Choroid plexus epithelial cell (primary cell): ENCODE data around the gene CLSTN2.

Experiments used
- DNase-seq: peaks from one replicate; pipeline ENCODE4 v3.0.0-alpha.2; 2010; ENCODE audit warnings: low read depth
- H3K4me3 ChIP-seq: 2 replicates; pipeline ENCODE4 v1.5.1; 2011; ENCODE audit warnings: low read depth, mild to moderate bottlenecking, control low read depth, low read length, moderate library complexity
- CTCF ChIP-seq: conservative IDR thresholded peaks from 2 replicates; pipeline ENCODE4 v1.5.1; 2011; ENCODE audit warnings: low read depth, mild to moderate bottlenecking, control low read depth, inconsistent platforms, low read length, moderate library complexity

CLSTN2 gene

GRCh38 chr3:140019946-140020345 lies 85.0 kb downstream of the CLSTN2 start:
- TF ChIP-seq CTCF: no peak
- H3K4me3 ChIP-seq: no peak overlapping the region
- DNase-seq: no peak

- TF ChIP-seq CTCF: no peak
- no peak overlapping the region for H3K4me3 ChIP-seq
- DNase-seq: no peak
Measured at GRCh38 chr3:140020541-140020940, 85.6 kb downstream of the CLSTN2 start.

- TF ChIP-seq CTCF: no peak
- no peak for DNase-seq
- no peak overlapping the region for H3K4me3 ChIP-seq
Measured at GRCh38 chr3:140021269-140021668, 86.3 kb downstream of the CLSTN2 start.

- TF ChIP-seq CTCF: no peak
- H3K4me3 ChIP-seq: no peak overlapping the region
- peak; percentile 30 for DNase-seq
Measured at GRCh38 chr3:140022066-140022770, 87.2 kb downstream of the CLSTN2 start.

- no peak for TF ChIP-seq CTCF
- peak; percentile 5 for DNase-seq
- H3K4me3 ChIP-seq: no peak overlapping the region
Measured at GRCh38 chr3:140023616-140024530, 88.9 kb downstream of the CLSTN2 start.

GRCh38 chr3:140031170-140031569 lies 96.2 kb downstream of the CLSTN2 start:
- no peak for TF ChIP-seq CTCF
- DNase-seq: no peak
- H3K4me3 ChIP-seq: no peak overlapping the region
